ENCODE results near the gene NUCKS1. TPM values are rescaled to one million over a fixed set of nuclear protein-coding genes. Genes with fewer than 3 reads are reported as not detected.
A peak's percentile ranks its signal among the peaks of the same experiment; 100 is the strongest.

Gene NUCKS1
- total and polyA plus RNA-seq, 2 of the 13 experiments (the other 11 are each of a cell fraction or from before 2014, with no cell fraction given), result 35.5 to 117 TPM

DNA sequence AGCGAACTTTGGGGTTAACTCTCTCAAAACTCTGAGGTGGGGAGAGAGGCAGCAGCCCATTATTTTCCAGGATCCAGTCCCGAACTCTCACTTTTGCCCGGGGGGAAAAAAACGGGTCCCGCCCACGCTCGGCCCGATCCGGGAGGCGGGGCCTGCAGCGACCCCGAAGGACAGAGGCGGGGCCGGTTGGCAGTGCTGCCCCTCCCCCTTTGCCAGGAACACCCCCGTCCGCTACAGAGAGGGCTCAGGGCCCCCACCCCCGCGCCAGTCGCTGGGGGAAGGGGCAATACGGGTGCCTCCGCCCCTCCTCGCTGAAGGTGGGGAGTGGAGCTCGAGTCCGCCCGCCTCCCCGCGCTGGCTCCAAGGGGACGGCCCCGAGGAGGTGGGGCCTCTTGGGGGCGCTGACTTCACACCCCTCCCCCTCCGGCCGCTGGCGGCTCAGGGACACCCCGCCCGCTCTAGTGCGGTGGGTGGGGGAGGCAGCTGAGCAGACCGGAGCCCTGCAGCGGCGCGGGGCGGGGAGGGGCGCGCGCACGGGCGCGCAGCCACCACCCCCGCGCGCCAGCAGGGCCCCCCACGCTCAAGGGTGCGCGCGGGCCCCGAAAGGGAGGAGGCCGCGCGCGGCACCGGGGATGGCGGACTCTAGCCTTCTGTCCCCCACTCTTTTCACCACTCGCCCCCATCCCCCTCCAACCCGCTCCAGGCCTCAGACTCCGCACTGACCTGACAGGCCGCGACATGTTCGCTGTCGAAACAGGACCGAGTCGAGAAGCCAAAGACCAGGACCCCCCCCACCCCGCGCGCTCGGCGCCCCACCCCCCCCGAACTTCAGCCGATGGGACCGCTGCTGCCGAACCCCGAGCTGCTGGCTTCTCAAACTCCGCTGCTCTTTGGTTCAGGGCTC lies 496 bp downstream of the NUCKS1 start (continued):
- TF ChIP-seq ZSCAN12 (CRISPR knock-in tag; IDR thresholded peaks at IDR 0.05) (no peak), MLLT10 (CRISPR knock-in tag; IDR thresholded peaks at IDR 0.05) (no peak), ZNF780A (CRISPR knock-in tag; IDR thresholded peaks at IDR 0.05) (no peak), ZNF260 (CRISPR knock-in tag; IDR thresholded peaks at IDR 0.05; ENCODE audit: borderline replicate concordance, low read depth) (no peak), ZMYM4 (CRISPR knock-in tag; IDR thresholded peaks at IDR 0.05) (peak; percentile 84), ZNF205 (CRISPR knock-in tag; IDR thresholded peaks at IDR 0.05) (peak; percentile 81), HMG20B (CRISPR knock-in tag; conservative IDR thresholded peaks at IDR 0.05) (0 out of 2 replicates have a peak, but pooled peaks have one; percentile 12), ATRX (CRISPR knock-in tag; IDR thresholded peaks at IDR 0.05; ENCODE audit: borderline replicate concordance) (no peak), PHF5A (CRISPR knock-in tag; IDR thresholded peaks at IDR 0.05; ENCODE audit: low read depth, unreplicated experiment) (peak; percentile 82), ZNF589 (CRISPR knock-in tag; conservative IDR thresholded peaks at IDR 0.05) (0 out of 2 replicates have a peak, but pooled peaks have one; percentile 7), KMT2A (CRISPR knock-in tag; IDR thresholded peaks at IDR 0.05) (peak; percentile 68), ZFX (CRISPR knock-in tag; IDR thresholded peaks at IDR 0.05; ENCODE audit: low read depth) (0 out of 2 replicates have a peak, but pooled peaks have one; percentile 7), ZNF180 (CRISPR knock-in tag; IDR thresholded peaks at IDR 0.05; ENCODE audit: borderline replicate concordance, low read depth) (no peak), KLF15 (CRISPR knock-in tag; IDR thresholded peaks at IDR 0.05; ENCODE audit: borderline replicate concordance) (no peak), SP2 (CRISPR knock-in tag; IDR thresholded peaks at IDR 0.05) (0 out of 2 replicates have a peak, but pooled peaks have one; percentile 57), ZNF17 (CRISPR knock-in tag; IDR thresholded peaks at IDR 0.05) (no peak), ZBTB7A (CRISPR knock-in tag; IDR thresholded peaks at IDR 0.05) (peak; percentile 49), KLF12 (CRISPR knock-in tag; IDR thresholded peaks at IDR 0.05; ENCODE audit: borderline replicate concordance) (no peak), ZNF709 (CRISPR knock-in tag; IDR thresholded peaks at IDR 0.05) (0 out of 2 replicates have a peak, but pooled peaks have one; percentile 52), ZNF572 (CRISPR knock-in tag; IDR thresholded peaks at IDR 0.05) (peak; percentile 64; the same call in 1 of the 2 replicates), ZNF766 (CRISPR knock-in tag; IDR thresholded peaks at IDR 0.05; ENCODE audit: borderline replicate concordance) (no peak)
- TF ChIP-seq, protein P1, sequence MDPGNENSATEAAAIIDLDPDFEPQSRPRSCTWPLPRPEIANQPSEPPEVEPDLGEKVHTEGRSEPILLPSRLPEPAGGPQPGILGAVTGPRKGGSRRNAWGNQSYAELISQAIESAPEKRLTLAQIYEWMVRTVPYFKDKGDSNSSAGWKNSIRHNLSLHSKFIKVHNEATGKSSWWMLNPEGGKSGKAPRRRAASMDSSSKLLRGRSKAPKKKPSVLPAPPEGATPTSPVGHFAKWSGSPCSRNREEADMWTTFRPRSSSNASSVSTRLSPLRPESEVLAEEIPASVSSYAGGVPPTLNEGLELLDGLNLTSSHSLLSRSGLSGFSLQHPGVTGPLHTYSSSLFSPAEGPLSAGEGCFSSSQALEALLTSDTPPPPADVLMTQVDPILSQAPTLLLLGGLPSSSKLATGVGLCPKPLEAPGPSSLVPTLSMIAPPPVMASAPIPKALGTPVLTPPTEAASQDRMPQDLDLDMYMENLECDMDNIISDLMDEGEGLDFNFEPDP (CRISPR knock-in tag; conservative IDR thresholded peaks at IDR 0.05), result no peak
- TF ChIP-seq, protein P2, sequence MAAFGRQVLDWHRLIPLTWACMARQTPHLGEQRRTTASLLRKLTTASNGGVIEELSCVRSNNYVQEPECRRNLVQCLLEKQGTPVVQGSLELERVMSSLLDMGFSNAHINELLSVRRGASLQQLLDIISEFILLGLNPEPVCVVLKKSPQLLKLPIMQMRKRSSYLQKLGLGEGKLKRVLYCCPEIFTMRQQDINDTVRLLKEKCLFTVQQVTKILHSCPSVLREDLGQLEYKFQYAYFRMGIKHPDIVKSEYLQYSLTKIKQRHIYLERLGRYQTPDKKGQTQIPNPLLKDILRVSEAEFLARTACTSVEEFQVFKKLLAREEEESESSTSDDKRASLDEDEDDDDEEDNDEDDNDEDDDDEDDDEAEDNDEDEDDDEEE (CRISPR knock-in tag; IDR thresholded peaks at IDR 0.05), result no peak
- TF ChIP-seq, protein P3, sequence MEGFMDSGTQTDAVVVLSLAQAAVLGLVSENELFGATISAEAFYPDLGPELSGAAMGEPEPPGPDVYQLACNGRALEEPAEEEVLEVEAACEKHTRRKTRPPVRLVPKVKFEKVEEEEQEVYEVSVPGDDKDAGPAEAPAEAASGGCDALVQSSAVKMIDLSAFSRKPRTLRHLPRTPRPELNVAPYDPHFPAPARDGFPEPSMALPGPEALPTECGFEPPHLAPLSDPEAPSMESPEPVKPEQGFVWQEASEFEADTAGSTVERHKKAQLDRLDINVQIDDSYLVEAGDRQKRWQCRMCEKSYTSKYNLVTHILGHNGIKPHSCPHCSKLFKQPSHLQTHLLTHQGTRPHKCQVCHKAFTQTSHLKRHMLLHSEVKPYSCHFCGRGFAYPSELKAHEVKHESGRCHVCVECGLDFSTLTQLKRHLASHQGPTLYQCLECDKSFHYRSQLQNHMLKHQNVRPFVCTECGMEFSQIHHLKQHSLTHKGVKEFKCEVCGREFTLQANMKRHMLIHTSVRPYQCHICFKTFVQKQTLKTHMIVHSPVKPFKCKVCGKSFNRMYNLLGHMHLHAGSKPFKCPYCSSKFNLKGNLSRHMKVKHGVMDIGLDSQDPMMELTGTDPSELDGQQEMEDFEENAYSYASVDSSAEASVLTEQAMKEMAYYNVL (CRISPR knock-in tag; IDR thresholded peaks at IDR 0.05; ENCODE audit: borderline replicate concordance), result no peak
- TF ChIP-seq, protein P4, sequence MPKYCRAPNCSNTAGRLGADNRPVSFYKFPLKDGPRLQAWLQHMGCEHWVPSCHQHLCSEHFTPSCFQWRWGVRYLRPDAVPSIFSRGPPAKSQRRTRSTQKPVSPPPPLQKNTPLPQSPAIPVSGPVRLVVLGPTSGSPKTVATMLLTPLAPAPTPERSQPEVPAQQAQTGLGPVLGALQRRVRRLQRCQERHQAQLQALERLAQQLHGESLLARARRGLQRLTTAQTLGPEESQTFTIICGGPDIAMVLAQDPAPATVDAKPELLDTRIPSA (CRISPR knock-in tag; IDR thresholded peaks at IDR 0.05; ENCODE audit: borderline replicate concordance), result peak; percentile 38; the same call in 1 of the 2 replicates

All from HepG2 (cell line).